Measurements from ENCODE around the gene ZNF823. TPM values are rescaled to one million over a fixed set of nuclear protein-coding genes. Genes with fewer than 3 reads are reported as not detected.

ZNF823 gene
- total and polyA plus RNA-seq, 2 donors (not counting 3 experiments of a cell fraction or from before 2014, with no cell fraction given), result 1.4 to 4.4 TPM

DNA sequence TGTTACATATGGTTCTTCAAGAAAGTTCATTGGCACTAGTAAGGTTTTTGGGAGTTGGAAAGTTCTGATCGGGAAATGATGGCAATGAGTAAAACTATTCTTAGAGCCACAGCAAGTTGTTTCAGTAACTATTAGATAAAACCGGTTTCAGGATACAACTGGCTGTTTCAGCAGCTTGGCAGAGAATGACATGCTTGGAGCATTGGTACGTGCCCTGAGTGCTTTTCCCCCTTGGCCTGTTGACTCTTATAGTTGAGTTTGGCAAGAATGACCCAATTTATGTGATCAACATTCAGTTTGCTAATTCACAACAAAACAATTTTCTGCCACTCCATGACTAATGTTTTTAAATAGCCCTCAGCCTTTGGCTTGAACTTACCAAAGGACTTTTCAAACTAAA is 48.8 kb upstream of the ZNF823 start:
- Histone ChIP-seq H3K27me3 (ENCODE audit: control insufficient read depth in 2 of 2, insufficient read depth in 2 of 2, low read length in 2 of 2) (no peaks in the 10 kb centered on the region), H3K27ac (ENCODE audit: insufficient read depth, low read depth, low read length) (no peak overlapping the region), H3K4me2 (ENCODE audit: insufficient read depth, low read length) (no peak overlapping the region), H3K79me2 (ENCODE audit: control insufficient read depth, insufficient read depth, low read length) (no peaks in the 10 kb centered on the region), H3K4me3 (replicated peaks in 1 of 3; ENCODE audit: insufficient read depth in 1 of 3, low read depth in 1 of 3, low read length in 3 of 3) (no peak overlapping the region), H3K9ac (replicated peaks; ENCODE audit: extremely low read depth, insufficient read depth, low read length) (no peak overlapping the region), H4K20me1 (replicated peaks; ENCODE audit: control insufficient read depth, extremely low read depth, insufficient read depth, low read length) (no peaks in the 10 kb centered on the region), H3K9me1 (replicated peaks; ENCODE audit: control insufficient read depth, extremely low read depth, insufficient read depth, low read length) (no peaks in the 10 kb centered on the region), H3K4me1 (ENCODE audit: control insufficient read depth, extremely low read depth, insufficient read depth, low read length) (no peaks in the 10 kb centered on the region), H2AFZ (ENCODE audit: low read depth, low read length) (no peak overlapping the region), H3K36me3 (ENCODE audit: control insufficient read depth in 2 of 2, extremely low read depth in 1 of 2, insufficient read depth in 2 of 2, low read length in 2 of 2) (no peaks in the 10 kb centered on the region), H3K9me3 (replicated peaks; ENCODE audit: control insufficient read depth, insufficient read depth, low read length) (peaks cover 6% of the 10 kb centered on the region)
- intact Hi-C loops (cut with micrococcal nuclease) (no loop called here), dilution Hi-C loops (cut with MboI; ENCODE audit: extremely low pct_ligation_motif_present, low sequenced_read_pairs) (no loop called here)
- CTCF ChIA-PET, result no interaction called here
- POLR2A ChIA-PET, result no interaction called here
- no TSS peak for BruUV-seq (replicated peaks)
- FAIRE-seq (no peak), DNase-seq (ENCODE audit: low read depth, low spot score) (no peak)
- TF ChIP-seq, protein P1, sequence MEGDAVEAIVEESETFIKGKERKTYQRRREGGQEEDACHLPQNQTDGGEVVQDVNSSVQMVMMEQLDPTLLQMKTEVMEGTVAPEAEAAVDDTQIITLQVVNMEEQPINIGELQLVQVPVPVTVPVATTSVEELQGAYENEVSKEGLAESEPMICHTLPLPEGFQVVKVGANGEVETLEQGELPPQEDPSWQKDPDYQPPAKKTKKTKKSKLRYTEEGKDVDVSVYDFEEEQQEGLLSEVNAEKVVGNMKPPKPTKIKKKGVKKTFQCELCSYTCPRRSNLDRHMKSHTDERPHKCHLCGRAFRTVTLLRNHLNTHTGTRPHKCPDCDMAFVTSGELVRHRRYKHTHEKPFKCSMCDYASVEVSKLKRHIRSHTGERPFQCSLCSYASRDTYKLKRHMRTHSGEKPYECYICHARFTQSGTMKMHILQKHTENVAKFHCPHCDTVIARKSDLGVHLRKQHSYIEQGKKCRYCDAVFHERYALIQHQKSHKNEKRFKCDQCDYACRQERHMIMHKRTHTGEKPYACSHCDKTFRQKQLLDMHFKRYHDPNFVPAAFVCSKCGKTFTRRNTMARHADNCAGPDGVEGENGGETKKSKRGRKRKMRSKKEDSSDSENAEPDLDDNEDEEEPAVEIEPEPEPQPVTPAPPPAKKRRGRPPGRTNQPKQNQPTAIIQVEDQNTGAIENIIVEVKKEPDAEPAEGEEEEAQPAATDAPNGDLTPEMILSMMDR (IDR thresholded peaks at IDR 0.05; ENCODE audit: extremely low read depth in 1 of 2, insufficient read depth in 1 of 2, low read depth in 1 of 2, low read length in 2 of 2), result no peak
- no peak for TF ChIP-seq POLR2AphosphoS5 (IDR thresholded peaks at IDR 0.05; ENCODE audit: insufficient read depth, low read depth, low read length)
- no peak for TF ChIP-seq EZH2 (IDR thresholded peaks at IDR 0.05; ENCODE audit: borderline replicate concordance, low read depth, low read length, severe bottlenecking)
- TF ChIP-seq, protein P2, sequence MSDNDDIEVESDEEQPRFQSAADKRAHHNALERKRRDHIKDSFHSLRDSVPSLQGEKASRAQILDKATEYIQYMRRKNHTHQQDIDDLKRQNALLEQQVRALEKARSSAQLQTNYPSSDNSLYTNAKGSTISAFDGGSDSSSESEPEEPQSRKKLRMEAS (IDR thresholded peaks at IDR 0.05; ENCODE audit: insufficient read depth, insufficient read length), result no peak
- TF ChIP-seq FOS (IDR thresholded peaks at IDR 0.05; ENCODE audit: borderline replicate concordance, insufficient read depth, low read length), result no peak
- no peak for TF ChIP-seq JUN (IDR thresholded peaks at IDR 0.05; ENCODE audit: borderline replicate concordance, insufficient read depth, insufficient read length, low read depth)

All from endothelial cell of umbilical vein (primary cell).